B cell (primary cell): ENCODE results near the gene NUP35. TPM values are rescaled to one million over a fixed set of nuclear protein-coding genes. Genes with fewer than 3 reads are reported as not detected.

Experiments
- ATAC-seq: fragments of 200-7000 bp; cut with Tn5 transposase; one replicate; pipeline ENCODE4 v1.10.0; 2021; ENCODE audit warnings: low read depth, mild to moderate bottlenecking, moderate number of reproducible peaks, moderate library complexity
- CTCF ChIA-PET: fragments of 350-600 bp; sonication (Branson Sonifier 250); formaldehyde crosslinking; loops from one replicate; lab custom pipeline; 2021; ENCODE audit warnings: antibody characterized with exemption, inconsistent platforms; lab: Charles Lee
- POLR2A ChIA-PET: fragments of 350-600 bp; sonication (Branson Sonifier 250); formaldehyde crosslinking; loops from one replicate; lab custom pipeline; 2021; ENCODE audit warnings: antibody characterized with exemption; lab: Charles Lee
- DNase-seq: peaks from one replicate; pipeline ENCODE4 v3.0.0; 2013
- H2AFZ ChIP-seq: 2 replicates; pipeline ENCODE4 v1.6.1; 2012; ENCODE audit warnings: mild to moderate bottlenecking, low read depth, low read length; ENCODE audit not compliant: insufficient read depth, poor library complexity, severe bottlenecking
- H3K27ac ChIP-seq, 2 donors: 1 replicate in 1 of 2; 2 replicates in 1 of 2; pipeline ENCODE4 v1.5.1; 2012 to 2013; ENCODE audit warnings: low read length in 2 of 2, mild to moderate bottlenecking in 2 of 2, moderate library complexity in 1 of 2
- H3K27me3 ChIP-seq, 4 experiments: fragments of 200-600 bp in 1 of 4; sonication (generic) in 1 of 4; replicated peaks in 1 of 4; 1 replicate in 2 of 4; 2 replicates in 2 of 4; pipeline versions ENCODE4 v1.6.1 to v1.7.0; 2013 to 2016; ENCODE audit warnings: low read length in 3 of 4, mild to moderate bottlenecking in 2 of 4, mixed read lengths in 1 of 4, moderate library complexity in 1 of 4; ENCODE audit not compliant: insufficient read depth in 4 of 4, control insufficient read depth in 3 of 4; ENCODE audit errors: control extremely low read depth in 1 of 4
- H3K36me3 ChIP-seq, 2 experiments: replicated peaks in 1 of 2; 1 replicate in 1 of 2; 2 replicates in 1 of 2; pipeline versions ENCODE4 v1.6.1 to v1.7.1; 2013; ENCODE audit warnings: low read length in 1 of 2; ENCODE audit not compliant: insufficient read depth in 2 of 2, control insufficient read depth in 1 of 2; ENCODE audit errors: control extremely low read depth in 1 of 2, extremely low read depth in 1 of 2
- H3K4me1 ChIP-seq, 2 donors: fragments of 200-600 bp in 1 of 2; sonication (generic) in 1 of 2; 1 replicate in 1 of 2; 2 replicates in 1 of 2; pipeline versions ENCODE4 v1.5.1 to v1.6.1; 2013 to 2017; ENCODE audit warnings: low read length in 2 of 2; ENCODE audit not compliant: control insufficient read depth in 2 of 2, insufficient read depth in 2 of 2
- H3K4me2 ChIP-seq: replicated peaks from 2 replicates; pipeline ENCODE3; 2012; ENCODE audit warnings: mild to moderate bottlenecking, low read depth, low read length; ENCODE audit not compliant: poor library complexity, severe bottlenecking
- H3K4me3 ChIP-seq, 5 experiments: fragments of 200-600 bp in 1 of 5; sonication (generic) in 1 of 5; 1 replicate in 3 of 5; 2 replicates in 2 of 5; pipeline versions ENCODE4 v1.5.1 to v1.7.0; 2011 to 2016; ENCODE audit warnings: low read length in 4 of 5, mild to moderate bottlenecking in 4 of 5, low read depth in 2 of 5, control low read depth in 1 of 5, moderate library complexity in 1 of 5; ENCODE audit not compliant: insufficient read depth in 1 of 5; ENCODE audit errors: control extremely low read depth in 1 of 5, extremely low read depth in 1 of 5
- H3K79me2 ChIP-seq: fragments of 200-600 bp; sonication (generic); one replicate; pipeline ENCODE4 v1.6.0; 2016; ENCODE audit warnings: low read length; ENCODE audit not compliant: control insufficient read depth, insufficient read depth
- H3K9ac ChIP-seq: fragments of 200-600 bp; sonication (generic); 2 replicates; pipeline ENCODE4 v1.6.1; 2017; ENCODE audit warnings: mild to moderate bottlenecking, low read length, moderate library complexity
- H3K9me3 ChIP-seq, 3 donors: one replicate each; pipeline versions ENCODE4 v1.6.1 to v1.7.1; 2013; ENCODE audit warnings: low read length in 2 of 3; ENCODE audit not compliant: control insufficient read depth in 2 of 3, insufficient read depth in 1 of 3; ENCODE audit errors: control extremely low read depth in 1 of 3
- H4K20me1 ChIP-seq: 2 replicates; pipeline ENCODE4 v1.6.0; 2012; ENCODE audit warnings: mild to moderate bottlenecking, low read length; ENCODE audit not compliant: insufficient read depth, control insufficient read depth, poor library complexity, severe bottlenecking
- H3K27ac Mint-ChIP-seq: one replicate; pipeline ENCODE4 v1.8.0; 2021; ENCODE audit warnings: mixed read lengths
- H3K27me3 Mint-ChIP-seq: one replicate; pipeline ENCODE4 v1.8.0; 2021; ENCODE audit warnings: mixed read lengths
- H3K4me1 Mint-ChIP-seq: one replicate; pipeline ENCODE4 v1.8.0; 2021; ENCODE audit warnings: mixed read lengths
- H3K4me3 Mint-ChIP-seq: one replicate; pipeline ENCODE4 v1.8.0; 2021; ENCODE audit warnings: mixed read lengths
- H3K9me3 Mint-ChIP-seq: one replicate; pipeline ENCODE4 v1.8.0; 2022; ENCODE audit warnings: mixed read lengths; ENCODE audit not compliant: insufficient read depth
- EZH2 ChIP-seq: IDR thresholded peaks from 2 replicates; pipeline ENCODE4 v1.6.1; 2012; ENCODE audit warnings: borderline replicate concordance, low read depth, mild to moderate bottlenecking, moderate library complexity, low read length; ENCODE audit not compliant: insufficient read depth, poor library complexity, severe bottlenecking
- WGBS: methylation state at CpG from one replicate; pipeline ENCODE4 v1.1.5; 2013; ENCODE audit warnings: missing lambda C conversion rate; ENCODE audit not compliant: insufficient coverage; 5-methylcytosine and 5-hydroxymethylcytosine counted together
- intact Hi-C: fragments of 100-400 bp; cut with micrococcal nuclease; formaldehyde crosslinking; loops from one replicate; pipeline ENCODE4 v1.10.0; 2022
- polyA plus RNA-seq: library from polyadenylated mRNA; depleted of rRNA; stranded (reverse); fragments of >200 nt; gene quantifications from 2 replicates; pipeline ENCODE4 v1.2.3, GENCODE V29; 2012
- total RNA-seq, 2 donors: library from RNA; stranded (reverse); fragments of 120-200 nt in 1 of 2; gene quantifications; 1 replicate in 1 of 2; 2 replicates in 1 of 2; pipeline versions ENCODE4 v1.2.3 to v1.2.4, GENCODE V29; 2013 to 2022
- TF ChIP-seq, protein P1 (sequence below): fragments of 200-600 bp; IDR thresholded peaks from one replicate; pipeline ENCODE4 v1.8.0; 2022; ENCODE audit warnings: antibody characterized with exemption, mild to moderate bottlenecking

The NUP35 gene
- total and polyA plus RNA-seq, 2 donors (not counting 1 experiment from before 2014, with no cell fraction given) = 8.3 to 26.0 TPM

DNA sequence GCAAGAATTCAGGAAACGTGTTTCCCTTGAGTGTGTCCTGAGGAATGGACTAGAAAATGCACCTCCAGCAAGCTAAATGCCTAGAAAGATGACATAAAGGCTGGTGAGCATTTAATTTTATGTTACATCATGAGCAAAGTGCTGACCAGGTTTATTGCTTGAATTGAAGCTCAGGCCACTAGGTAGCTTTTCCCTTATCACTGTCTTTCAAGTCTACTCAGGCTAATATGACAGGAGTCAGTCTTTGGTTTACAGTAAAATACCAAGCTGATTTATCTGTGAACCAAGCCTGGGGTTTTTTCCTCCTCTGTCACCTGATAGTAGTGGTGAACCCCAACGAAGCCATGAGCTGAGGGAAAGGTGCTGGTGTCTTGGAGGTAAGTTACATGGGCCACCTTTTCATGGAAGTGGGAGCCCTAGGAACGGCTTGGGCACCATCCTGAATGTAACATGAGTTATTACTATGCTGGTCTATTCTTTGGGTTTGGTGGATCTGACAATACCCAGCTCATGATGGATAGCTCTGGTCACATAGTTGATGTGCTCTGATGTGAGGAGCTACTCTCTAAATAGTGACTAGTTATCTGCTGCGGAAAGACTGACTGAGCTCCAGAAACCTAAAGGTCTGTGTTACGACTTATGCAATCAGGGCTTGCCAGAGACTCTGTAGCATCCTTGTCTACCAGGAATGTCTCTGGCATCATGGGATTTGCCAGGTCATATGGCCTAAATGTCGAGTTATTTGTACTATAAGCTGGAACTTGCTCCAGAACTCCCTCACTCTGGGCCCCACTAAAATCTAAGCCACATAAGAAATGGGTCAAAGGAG is 39.8 kb downstream of the NUP35 start:
- Mint-ChIP-seq H3K9me3 (peaks cover 7% of the 10 kb centered on the region), H3K4me3 (no peak overlapping the region), H3K4me1 (no peaks in the 10 kb centered on the region), H3K27ac (no peak overlapping the region), H3K27me3 (no peaks in the 10 kb centered on the region)
- H4K20me1 ChIP-seq = no peaks in the 10 kb centered on the region
- no peak overlapping the region for H2AFZ ChIP-seq
- no peak for ATAC-seq
- POLR2A ChIA-PET = no interaction called here
- no peak overlapping the region for H3K4me3 ChIP-seq
- H3K9ac ChIP-seq = no peak overlapping the region
- no peak overlapping the region for H3K27ac ChIP-seq
- DNase-seq = no peak
- no peaks in the 10 kb centered on the region for H3K27me3 ChIP-seq
- peaks cover 10 to 24% of the 10 kb centered on the region in 2 experiments for H3K36me3 ChIP-seq
- TF ChIP-seq EZH2 = no peak
- TF ChIP-seq, protein P1, sequence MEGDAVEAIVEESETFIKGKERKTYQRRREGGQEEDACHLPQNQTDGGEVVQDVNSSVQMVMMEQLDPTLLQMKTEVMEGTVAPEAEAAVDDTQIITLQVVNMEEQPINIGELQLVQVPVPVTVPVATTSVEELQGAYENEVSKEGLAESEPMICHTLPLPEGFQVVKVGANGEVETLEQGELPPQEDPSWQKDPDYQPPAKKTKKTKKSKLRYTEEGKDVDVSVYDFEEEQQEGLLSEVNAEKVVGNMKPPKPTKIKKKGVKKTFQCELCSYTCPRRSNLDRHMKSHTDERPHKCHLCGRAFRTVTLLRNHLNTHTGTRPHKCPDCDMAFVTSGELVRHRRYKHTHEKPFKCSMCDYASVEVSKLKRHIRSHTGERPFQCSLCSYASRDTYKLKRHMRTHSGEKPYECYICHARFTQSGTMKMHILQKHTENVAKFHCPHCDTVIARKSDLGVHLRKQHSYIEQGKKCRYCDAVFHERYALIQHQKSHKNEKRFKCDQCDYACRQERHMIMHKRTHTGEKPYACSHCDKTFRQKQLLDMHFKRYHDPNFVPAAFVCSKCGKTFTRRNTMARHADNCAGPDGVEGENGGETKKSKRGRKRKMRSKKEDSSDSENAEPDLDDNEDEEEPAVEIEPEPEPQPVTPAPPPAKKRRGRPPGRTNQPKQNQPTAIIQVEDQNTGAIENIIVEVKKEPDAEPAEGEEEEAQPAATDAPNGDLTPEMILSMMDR = no peak
- WGBS = 71% methylated on average over 4 of the region's 6 CpGs
- no peaks in the 10 kb centered on the region for H3K9me3 ChIP-seq
- no peaks in the 10 kb centered on the region for H3K4me1 ChIP-seq
- intact Hi-C loops = no loop called here
- no peaks in the 10 kb centered on the region for H3K79me2 ChIP-seq
- CTCF ChIA-PET = no interaction called here
- no peak overlapping the region for H3K4me2 ChIP-seq

DNA sequence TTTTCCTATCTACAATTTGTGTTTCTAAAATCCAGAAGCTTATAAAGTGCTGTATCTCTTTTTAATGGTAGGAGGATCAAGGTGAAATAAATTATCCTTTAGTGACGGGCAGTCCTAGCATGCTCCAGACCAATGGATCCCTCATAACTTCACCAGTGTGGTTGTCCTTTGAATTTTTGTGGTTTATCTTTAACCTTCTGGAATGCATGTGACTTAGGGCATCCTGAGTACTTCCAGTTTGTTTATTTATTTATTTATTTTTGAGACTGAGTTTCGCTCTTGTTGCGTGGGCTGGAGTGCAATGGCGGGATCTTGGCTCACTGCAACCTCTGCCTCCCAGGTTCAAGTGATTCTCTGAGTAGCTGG is 40.4 kb downstream of the NUP35 start:
- WGBS = 100% methylated on average over 2 of the region's 4 CpGs
- Mint-ChIP-seq H3K4me3 (no peak overlapping the region), H3K4me1 (no peaks in the 10 kb centered on the region), H3K9me3 (peaks cover 7% of the 10 kb centered on the region), H3K27ac (no peak overlapping the region), H3K27me3 (no peaks in the 10 kb centered on the region)
- Histone ChIP-seq H4K20me1 (no peaks in the 10 kb centered on the region), H3K4me3 (no peak overlapping the region), H3K36me3 (peaks cover 8 to 21% of the 10 kb centered on the region in 2 experiments), H2AFZ (no peak overlapping the region), H3K27ac (no peak overlapping the region), H3K79me2 (no peaks in the 10 kb centered on the region), H3K9me3 (no peaks in the 10 kb centered on the region), H3K4me2 (no peak overlapping the region), H3K4me1 (no peaks in the 10 kb centered on the region), H3K9ac (no peak overlapping the region), H3K27me3 (no peaks in the 10 kb centered on the region)
- no peak for DNase-seq
- POLR2A ChIA-PET = no interaction called here
- CTCF ChIA-PET = no interaction called here
- TF ChIP-seq, protein P1 = no peak
- no peak for TF ChIP-seq EZH2
- no peak for ATAC-seq
- intact Hi-C loops = no loop called here
